IgD-negative memory B cell (primary cell): ENCODE data around the gene TSPAN31. TPM values are rescaled to one million over a fixed set of nuclear protein-coding genes. Genes with fewer than 3 reads are reported as not detected.

ENCODE experiments used
- H3K27ac Mint-ChIP-seq, 3 donors: one replicate each; pipeline ENCODE4 v1.8.0; 2020 to 2022; ENCODE audit warnings: mild to moderate bottlenecking in 3 of 3, mixed read lengths in 3 of 3, moderate library complexity in 1 of 3
- H3K27me3 Mint-ChIP-seq: one replicate; pipeline ENCODE4 v1.8.0; 2021; ENCODE audit warnings: mixed read lengths
- H3K36me3 Mint-ChIP-seq: one replicate; pipeline ENCODE4 v1.8.0; 2020; ENCODE audit warnings: mild to moderate bottlenecking, mixed read lengths
- H3K4me1 Mint-ChIP-seq, 3 donors: one replicate each; pipeline ENCODE4 v1.8.0; 2020 to 2022; ENCODE audit warnings: mixed read lengths in 3 of 3, mild to moderate bottlenecking in 1 of 3
- H3K4me3 Mint-ChIP-seq, 4 donors: one replicate each; pipeline ENCODE4 v1.8.0; 2020 to 2022; ENCODE audit warnings: mild to moderate bottlenecking in 4 of 4, mixed read lengths in 4 of 4, moderate library complexity in 3 of 4
- H3K9me3 Mint-ChIP-seq, 3 donors: one replicate each; pipeline ENCODE4 v1.8.0; 2020 to 2021; ENCODE audit warnings: mixed read lengths in 3 of 3, mild to moderate bottlenecking in 1 of 3
- polyA plus RNA-seq: library from polyadenylated mRNA; unstranded; fragments of 300-500 nt; fragmentation: Illumina TruSeq; gene quantifications from one replicate; pipeline ENCODE4 v1.2.3, GENCODE V29; 2021

TSPAN31 gene
- polyA plus RNA-seq, 1 donor from 2014 or later = 52.8 TPM

DNA sequence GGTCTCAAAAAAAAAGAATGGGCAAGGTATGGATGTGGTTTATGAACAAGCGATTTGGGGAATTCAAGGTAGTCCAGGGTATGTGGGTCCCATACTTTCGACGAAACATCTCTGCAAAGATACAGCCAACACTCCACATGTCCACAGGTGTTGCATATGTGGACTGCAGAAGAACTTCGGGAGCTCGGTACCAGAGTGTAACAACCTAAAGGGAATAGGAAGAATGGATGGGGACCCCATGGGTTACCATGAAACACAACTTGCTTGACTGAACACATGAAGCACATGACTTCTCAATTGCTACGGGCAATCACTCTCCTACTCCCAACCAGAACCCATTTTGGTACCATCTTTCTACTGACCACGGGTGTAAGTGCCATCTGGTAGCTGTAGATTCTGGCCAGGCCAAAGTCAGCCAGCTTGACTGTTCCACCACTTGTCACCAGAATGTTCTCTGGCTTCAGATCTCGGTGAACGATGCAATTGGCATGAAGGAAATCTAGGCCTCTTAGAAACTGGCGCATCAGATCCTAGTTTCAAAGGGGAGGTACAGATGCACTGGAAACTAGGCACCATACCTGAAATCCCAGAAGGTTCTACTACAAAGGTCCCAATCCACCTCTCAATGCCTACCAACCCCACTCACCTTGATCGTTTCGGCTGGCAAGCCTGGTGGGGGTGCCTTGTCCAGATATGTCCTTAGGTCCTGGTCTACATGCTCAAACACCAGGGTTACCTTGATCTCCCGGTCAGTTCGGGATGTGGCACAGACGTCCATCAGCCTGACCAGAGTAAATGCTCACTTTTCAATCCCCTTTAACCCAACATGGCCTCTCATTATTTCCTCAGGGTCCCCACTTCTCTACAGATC lies 6.0 kb downstream of the TSPAN31 start:
- H3K27me3 Mint-ChIP-seq = no peaks in the 10 kb centered on the region
- H3K27ac Mint-ChIP-seq = peak overlapping the region in 2 of 3 donors; percentile 85 to 98
- H3K9me3 Mint-ChIP-seq = no peaks in the 10 kb centered on the region
- peak overlapping the region; percentile 77 to 95 (median 90) for H3K4me3 Mint-ChIP-seq
- H3K36me3 Mint-ChIP-seq = no peaks in the 10 kb centered on the region
- peaks cover 19 to 42% (median 39%) of the 10 kb centered on the region in 3 donors for H3K4me1 Mint-ChIP-seq

DNA sequence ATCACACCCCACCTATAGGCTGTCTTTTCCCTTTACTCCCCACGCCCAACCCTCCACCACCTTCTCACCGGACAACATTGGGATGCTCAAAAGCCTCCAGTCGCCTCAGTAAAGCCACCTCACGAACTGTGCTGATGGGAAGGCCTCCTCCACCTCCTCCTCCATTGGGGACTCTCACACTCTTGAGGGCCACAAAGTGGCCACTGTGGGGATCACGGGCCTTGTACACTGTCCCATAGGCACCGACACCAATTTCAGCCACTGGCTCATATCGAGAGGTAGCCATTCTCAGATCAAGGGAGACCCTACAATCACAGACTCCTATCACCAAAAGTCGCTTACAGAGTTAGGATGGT lies 6.6 kb downstream of the TSPAN31 start:
- Mint-ChIP-seq H3K27me3 (no peaks in the 10 kb centered on the region), H3K4me1 (peaks cover 18 to 40% (median 38%) of the 10 kb centered on the region in 3 donors), H3K9me3 (no peaks in the 10 kb centered on the region), H3K27ac (peak overlapping the region; percentile 85 to 98 (median 96)), H3K36me3 (peaks cover 1% of the 10 kb centered on the region), H3K4me3 (peak overlapping the region; percentile 77 to 95 (median 90))

DNA sequence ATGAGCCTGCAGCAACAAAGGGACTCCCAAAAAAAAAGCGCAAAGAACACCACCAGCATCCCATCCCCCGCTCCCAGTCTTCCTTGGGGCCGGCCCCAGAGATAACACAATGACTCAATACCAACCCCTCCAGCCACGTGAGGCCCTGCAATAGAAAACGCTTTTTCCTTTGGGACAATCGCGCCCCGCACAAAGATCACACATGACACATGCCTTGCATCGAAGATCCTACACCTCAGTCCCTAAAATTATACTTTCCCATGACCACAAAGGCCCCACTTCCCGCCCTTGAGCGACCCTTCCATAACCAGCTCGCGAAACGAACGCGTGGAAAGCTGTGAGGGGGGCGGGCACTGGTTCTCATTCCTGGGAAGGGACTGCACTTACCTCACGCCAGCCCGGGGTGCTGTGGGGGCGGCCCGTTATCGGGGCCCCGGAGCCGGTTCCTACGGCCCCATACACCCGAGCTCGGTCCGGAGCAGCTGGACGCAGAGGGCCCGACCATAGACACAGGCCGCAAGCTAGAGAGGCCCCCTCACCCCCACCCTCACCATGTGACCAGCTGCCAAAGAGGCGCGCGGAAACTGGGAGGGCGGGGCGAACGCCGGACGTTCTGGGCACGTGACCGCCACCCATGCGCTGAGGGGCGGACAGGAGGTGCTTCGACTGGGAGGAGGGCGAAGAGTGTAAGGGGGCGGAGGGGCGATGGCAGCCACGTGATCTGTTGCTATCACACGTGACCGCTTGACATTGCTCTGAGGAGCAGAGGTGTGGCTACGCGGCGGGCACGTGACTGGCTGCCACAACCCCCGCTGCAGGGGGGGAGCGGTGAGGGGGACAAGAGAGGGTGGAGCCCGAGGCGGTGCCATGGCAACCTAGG lies 7.2 kb downstream of the TSPAN31 start, which contains the start of gene CDK4:
Gene CDK4, minus strand, starts transcription at position 523 of the 880 bp plus-strand sequence. CDS start 593 bp downstream, outside the sequence.
- peaks cover 22 to 44% (median 43%) of the 10 kb centered on the region in 3 donors for H3K4me1 Mint-ChIP-seq
- peak within 1 kb of the TSS; percentile 85 to 98 (median 96) for H3K27ac Mint-ChIP-seq
- H3K27me3 Mint-ChIP-seq = no peaks in the 10 kb centered on the region
- H3K4me3 Mint-ChIP-seq = peak within 1 kb of the TSS; percentile 77 to 95 (median 90)
- H3K36me3 Mint-ChIP-seq = peaks cover 1% of the 10 kb centered on the region
- H3K9me3 Mint-ChIP-seq = no peaks in the 10 kb centered on the region

DNA sequence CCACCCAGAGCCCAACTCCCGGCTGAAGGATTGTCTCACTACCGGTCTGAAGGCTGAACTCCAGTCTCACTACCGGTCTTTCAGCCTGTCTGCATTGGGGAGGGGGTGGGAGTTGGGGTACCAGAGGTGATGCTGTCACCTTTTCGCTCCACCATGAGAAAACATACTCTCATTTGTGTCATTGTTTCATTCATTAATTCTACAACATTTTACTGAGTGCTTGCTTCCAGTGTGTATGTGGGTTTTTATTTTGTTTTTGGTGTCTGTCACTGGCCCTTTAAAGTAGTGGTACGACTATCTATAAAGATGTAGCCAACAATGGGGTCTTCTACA lies 7.8 kb downstream of the TSPAN31 start:
- H3K4me1 Mint-ChIP-seq = peaks cover 22 to 45% (median 44%) of the 10 kb centered on the region in 3 donors
- no peaks in the 10 kb centered on the region for H3K27me3 Mint-ChIP-seq
- peak overlapping the region; percentile 77 to 95 (median 90) for H3K4me3 Mint-ChIP-seq
- H3K27ac Mint-ChIP-seq = peak overlapping the region; percentile 85 to 98 (median 96)
- H3K9me3 Mint-ChIP-seq = no peaks in the 10 kb centered on the region
- H3K36me3 Mint-ChIP-seq = peaks cover 3% of the 10 kb centered on the region

DNA sequence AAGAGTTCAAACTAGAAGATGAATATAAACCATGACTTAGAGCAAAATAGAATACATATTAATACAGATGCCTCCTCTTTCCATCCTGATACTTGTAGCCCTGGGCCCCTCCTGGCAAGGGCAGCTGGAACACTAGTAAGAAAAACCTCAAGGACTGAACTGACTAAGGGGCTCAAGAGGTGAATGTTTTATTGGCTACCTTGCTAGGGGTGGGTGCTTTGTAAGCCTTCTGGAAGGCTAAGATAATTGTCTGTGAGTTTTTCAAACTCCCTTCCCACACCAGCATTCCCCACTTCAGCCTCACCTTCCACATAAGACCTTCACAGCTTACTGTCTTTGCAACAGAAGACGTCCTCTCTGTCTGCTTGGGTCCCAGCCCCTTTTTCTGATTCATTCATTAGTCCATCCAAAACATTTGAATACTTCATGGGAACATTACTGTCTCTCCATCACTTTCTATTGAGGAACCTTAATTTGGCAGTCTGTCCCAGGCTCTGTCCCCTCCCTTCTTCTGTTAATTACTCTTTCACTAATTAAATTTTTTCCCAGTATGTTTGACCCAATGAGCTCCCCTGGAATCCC lies 9.0 kb downstream of the TSPAN31 start:
- Mint-ChIP-seq H3K27ac (peak overlapping the region; percentile 65 to 98 (median 85)), H3K9me3 (no peaks in the 10 kb centered on the region), H3K27me3 (no peaks in the 10 kb centered on the region)

DNA sequence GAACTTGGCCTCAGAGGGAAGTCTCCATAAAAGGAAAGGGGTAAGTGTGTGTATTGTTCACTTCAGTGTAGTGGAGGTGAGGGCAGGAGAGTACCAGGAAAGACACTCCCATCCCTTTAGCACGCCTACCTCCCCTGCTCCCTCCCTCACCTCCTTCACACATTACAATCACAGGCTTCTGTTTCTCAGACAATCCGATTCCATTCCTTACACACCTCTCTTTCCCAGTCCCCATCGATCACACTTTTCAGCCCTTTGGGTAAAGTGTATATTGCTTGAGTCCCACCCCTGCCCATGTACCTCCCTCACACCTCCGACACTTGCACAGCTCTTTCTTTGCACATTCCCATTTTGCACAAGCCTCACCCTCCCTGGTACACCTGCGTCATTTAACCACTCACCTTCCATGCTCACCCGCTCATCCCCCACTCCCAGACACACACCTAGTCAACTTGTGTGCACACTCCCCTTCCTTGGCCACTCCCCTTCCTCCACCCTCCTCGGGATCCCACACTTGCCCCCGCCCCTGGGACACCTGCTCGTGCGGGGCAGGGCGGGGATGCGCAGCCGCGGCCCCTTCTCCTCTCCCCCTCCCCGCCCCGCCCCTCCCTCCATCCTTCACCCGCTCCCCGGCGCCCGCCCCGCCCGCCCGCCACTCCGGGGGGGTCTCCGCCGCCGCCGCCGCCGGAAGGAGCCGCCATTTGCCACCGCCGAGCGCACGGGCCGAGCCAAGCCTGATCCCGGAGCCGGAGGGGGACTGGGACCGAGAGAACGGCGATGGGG lies 9.8 kb downstream of the TSPAN31 start, which contains the start of gene MARCHF9:
Gene MARCHF9, plus strand, starts transcription at position 693 of the 783 bp plus-strand sequence. CDS start 426 bp downstream, outside the sequence.
- H3K4me3 Mint-ChIP-seq = peak within 1 kb of the TSS; percentile 91 to 98 (median 94)
- H3K4me1 Mint-ChIP-seq = peaks cover 27 to 50% (median 50%) of the 10 kb centered on the region in 3 donors
- peak within 1 kb of the TSS; percentile 92 to 98 (median 93) for H3K27ac Mint-ChIP-seq
- H3K36me3 Mint-ChIP-seq = peaks cover 7% of the 10 kb centered on the region
- H3K27me3 Mint-ChIP-seq = no peaks in the 10 kb centered on the region
- no peaks in the 10 kb centered on the region for H3K9me3 Mint-ChIP-seq

More for the DNA sequence above, 9.0 kb downstream of the TSPAN31 start:
- H3K4me1 Mint-ChIP-seq = peaks cover 22 to 47% (median 45%) of the 10 kb centered on the region in 3 donors
- peaks cover 3% of the 10 kb centered on the region for H3K36me3 Mint-ChIP-seq
- peak overlapping the region; percentile 77 to 97 (median 93) for H3K4me3 Mint-ChIP-seq

DNA sequence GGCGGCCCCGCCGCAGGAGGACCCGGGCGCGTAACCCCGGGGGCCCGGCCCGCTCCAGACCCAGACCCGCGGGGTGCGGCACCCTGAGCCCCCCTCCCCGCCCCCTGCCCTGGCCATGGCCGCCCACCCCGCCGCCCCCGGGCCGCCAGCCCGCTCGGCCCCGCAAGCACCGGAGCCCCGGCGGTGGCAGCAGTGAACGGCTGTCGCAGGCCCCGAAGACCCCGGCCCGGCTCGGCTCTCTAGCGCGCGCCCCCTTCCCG lies 10.3 kb downstream of the TSPAN31 start:
- Mint-ChIP-seq H3K9me3 (no peaks in the 10 kb centered on the region), H3K27me3 (no peaks in the 10 kb centered on the region), H3K36me3 (peaks cover 9% of the 10 kb centered on the region), H3K4me1 (peaks cover 28 to 55% (median 52%) of the 10 kb centered on the region in 3 donors), H3K4me3 (peak overlapping the region in 2 of 4 donors; percentile 35 to 50), H3K27ac (no peak overlapping the region)

DNA sequence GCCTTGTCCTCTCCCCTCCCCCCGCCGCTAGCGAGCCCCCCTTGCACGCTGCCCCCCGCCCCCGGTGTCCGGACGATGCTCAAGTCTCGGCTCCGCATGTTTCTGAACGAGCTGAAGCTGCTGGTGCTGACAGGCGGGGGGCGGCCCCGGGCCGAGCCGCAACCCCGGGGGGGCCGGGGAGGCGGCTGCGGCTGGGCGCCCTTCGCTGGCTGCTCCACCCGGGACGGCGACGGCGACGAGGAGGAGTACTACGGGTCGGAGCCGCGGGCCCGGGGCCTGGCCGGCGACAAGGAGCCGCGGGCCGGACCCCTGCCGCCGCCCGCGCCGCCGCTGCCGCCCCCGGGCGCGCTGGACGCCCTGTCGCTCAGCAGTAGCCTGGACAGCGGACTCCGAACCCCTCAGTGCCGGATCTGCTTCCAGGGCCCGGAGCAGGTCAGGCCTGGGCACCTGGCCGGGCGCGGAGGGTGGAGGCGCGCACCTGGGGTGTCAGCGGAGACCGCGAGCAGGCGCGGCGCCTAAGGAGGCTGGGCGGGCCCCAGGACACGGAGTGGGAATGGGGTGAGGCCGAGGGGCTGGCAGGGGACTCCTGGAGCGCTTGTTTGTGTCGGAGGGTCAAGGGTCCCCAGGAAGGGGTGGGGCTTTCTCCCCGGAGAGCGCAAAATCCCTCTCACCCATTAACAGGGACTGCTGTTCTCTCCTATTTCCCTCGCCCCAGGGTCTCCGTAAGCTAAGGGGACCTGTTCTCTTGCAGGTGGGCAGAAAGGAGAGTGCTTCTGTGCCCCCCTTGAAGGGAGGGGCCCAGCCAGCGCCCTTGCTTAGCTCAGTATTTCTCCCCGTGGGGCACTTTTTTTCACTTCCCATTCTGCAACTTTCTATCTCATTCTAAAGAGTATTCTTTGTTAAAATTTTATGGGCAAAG lies 10.9 kb downstream of the TSPAN31 start:
- Mint-ChIP-seq H3K36me3 (peaks cover 9% of the 10 kb centered on the region), H3K27me3 (no peaks in the 10 kb centered on the region), H3K4me1 (peaks cover 28 to 53% (median 50%) of the 10 kb centered on the region in 3 donors), H3K27ac (peak overlapping the region; percentile 92 to 96 (median 93)), H3K4me3 (peak overlapping the region; percentile 91 to 98 (median 93)), H3K9me3 (no peaks in the 10 kb centered on the region)

DNA sequence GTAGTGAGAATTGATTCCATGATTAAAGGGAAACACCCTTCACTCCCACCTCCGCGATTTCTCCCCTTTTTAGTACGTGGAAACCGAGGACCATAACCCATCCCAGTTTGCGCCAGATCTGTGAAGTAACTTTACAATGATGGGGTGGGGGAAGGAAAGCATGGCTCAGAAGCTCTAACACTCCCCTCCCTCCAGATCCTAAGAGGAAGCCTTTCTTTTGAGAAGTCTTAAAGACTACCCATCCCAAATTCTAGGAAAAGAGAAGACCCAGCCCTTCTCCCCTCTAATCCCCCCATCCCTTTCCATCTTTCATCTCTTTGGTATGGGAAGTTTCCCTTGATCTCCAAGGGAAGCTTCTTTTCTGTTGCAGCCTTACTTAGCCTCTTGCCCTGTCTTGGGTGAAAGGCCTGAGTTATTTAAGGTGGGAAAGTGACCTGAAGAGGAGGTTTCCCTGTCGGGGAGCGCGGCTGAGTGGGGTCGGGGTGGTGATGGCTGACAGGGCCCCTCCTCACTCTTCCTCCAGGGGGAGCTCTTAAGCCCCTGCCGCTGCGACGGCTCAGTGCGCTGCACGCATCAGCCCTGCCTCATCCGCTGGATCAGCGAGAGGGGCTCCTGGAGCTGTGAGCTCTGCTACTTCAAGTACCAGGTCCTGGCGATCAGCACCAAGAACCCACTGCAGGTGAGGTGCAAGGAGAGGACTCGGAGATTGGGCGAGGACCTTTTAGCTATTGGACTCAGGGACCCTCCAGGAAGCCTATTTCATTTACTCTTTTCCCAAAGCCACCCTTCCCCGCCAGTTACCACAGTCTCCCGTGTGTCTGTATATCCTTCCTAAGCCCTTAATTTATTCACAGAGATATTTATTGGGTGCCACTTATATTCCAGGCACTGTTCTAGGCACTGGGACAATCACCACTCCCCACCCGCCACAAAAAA lies 11.8 kb downstream of the TSPAN31 start:
- Mint-ChIP-seq H3K27ac (peak overlapping the region; percentile 92 to 96 (median 93)), H3K36me3 (peaks cover 9% of the 10 kb centered on the region), H3K4me3 (peak overlapping the region; percentile 91 to 98 (median 93)), H3K9me3 (no peaks in the 10 kb centered on the region), H3K27me3 (no peaks in the 10 kb centered on the region), H3K4me1 (peaks cover 28 to 45% (median 45%) of the 10 kb centered on the region in 3 donors)

DNA sequence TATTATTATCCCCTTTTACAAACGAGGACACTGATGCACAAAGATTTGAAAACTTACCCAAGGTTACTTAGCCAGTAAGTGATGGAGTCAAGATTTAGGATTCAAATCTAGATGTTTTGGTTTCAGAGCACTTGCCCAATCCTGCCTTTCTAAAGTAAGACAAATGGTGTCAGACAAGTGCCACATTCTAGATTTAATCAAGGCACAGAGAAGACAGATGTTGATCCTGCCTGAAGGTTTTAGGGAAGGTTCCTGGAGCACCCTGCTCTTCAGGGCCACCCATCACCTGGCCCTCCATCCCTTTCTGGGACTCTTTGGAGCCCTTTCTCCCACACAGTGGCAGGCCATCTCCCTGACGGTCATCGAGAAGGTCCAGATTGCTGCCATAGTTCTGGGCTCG lies 12.9 kb downstream of the TSPAN31 start:
- Mint-ChIP-seq H3K4me3 (peak overlapping the region in 2 of 4 donors; percentile 39), H3K36me3 (peaks cover 9% of the 10 kb centered on the region), H3K9me3 (no peaks in the 10 kb centered on the region), H3K27ac (no peak overlapping the region), H3K27me3 (no peaks in the 10 kb centered on the region), H3K4me1 (peaks cover 25 to 40% (median 36%) of the 10 kb centered on the region in 3 donors)

DNA sequence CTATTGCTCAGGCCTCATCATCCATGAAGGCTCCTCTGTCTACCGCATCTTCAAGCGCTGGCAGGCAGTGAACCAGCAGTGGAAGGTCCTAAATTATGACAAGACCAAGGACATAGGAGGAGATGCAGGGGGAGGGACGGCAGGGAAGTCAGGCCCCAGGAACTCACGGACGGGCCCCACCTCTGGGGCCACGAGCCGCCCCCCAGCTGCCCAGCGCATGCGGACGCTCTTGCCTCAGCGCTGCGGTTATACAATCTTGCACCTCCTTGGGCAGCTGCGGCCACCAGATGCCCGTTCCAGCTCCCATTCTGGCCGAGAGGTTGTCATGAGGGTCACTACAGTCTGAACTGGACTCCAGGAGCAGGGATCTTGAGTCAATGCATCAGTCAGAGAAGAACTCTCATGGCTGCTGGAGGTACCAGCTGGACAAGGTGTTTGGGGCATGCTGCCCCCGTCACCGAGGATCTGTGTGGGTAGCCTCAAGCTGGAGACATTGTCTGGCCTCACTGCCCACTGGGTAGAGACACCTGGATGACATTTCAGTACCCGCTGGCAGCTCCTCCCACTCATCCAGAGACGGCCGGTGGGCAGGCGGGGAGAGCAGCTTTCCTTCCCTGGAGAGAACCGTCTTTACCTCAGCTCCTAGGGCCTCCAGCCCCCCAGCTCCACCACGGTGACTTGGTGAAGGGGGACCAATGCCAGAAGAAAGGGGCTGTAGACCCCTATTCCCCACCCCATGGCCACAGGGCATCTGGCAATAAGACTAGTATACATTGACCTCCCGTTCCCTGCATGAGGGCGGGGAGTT lies 13.9 kb downstream of the TSPAN31 start:
- peaks cover under 1% of the 10 kb centered on the region for H3K27me3 Mint-ChIP-seq
- peaks cover 21 to 32% (median 28%) of the 10 kb centered on the region in 3 donors for H3K4me1 Mint-ChIP-seq
- H3K4me3 Mint-ChIP-seq = peak overlapping the region in 1 of 4 donors; percentile 81
- H3K9me3 Mint-ChIP-seq = no peaks in the 10 kb centered on the region
- H3K36me3 Mint-ChIP-seq = peaks cover 9% of the 10 kb centered on the region
- H3K27ac Mint-ChIP-seq = peak overlapping the region in 2 of 3 donors; percentile 31 to 84
